C1 segment of cervical spinal cord (tissue), 14 donors: ENCODE data around the gene COL11A1.
"Not testable (repeated sequence)": the region's sequence is repeated elsewhere in the genome, so short reads cannot be mapped to it uniquely, and the experiment has no call there.

ENCODE experiments used
- DNase-seq, 14 donors: peaks; one replicate each; lab custom pipeline; 2025; lab: John Stamatoyannopoulos, UW

Gene COL11A1

DNA sequence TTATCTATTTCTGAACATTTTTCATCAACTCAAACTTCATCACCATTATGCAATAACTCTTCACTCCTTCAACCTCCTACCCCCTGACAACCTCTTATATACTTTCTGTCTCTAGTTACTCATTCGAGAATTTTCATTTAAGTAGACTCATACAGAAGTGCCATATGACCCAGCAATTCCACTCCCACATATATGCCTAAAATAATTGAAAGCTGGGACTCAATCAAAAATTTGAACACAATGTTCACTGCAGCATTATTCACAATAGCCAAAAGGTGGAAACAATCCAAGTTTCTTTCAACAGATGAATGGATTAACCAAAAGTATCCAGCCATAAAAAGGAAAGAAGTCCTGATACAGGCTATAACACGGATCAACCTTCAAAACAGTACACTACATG lies 24.1 kb downstream of the COL11A1 start:
- DNase-seq = no peak

DNA sequence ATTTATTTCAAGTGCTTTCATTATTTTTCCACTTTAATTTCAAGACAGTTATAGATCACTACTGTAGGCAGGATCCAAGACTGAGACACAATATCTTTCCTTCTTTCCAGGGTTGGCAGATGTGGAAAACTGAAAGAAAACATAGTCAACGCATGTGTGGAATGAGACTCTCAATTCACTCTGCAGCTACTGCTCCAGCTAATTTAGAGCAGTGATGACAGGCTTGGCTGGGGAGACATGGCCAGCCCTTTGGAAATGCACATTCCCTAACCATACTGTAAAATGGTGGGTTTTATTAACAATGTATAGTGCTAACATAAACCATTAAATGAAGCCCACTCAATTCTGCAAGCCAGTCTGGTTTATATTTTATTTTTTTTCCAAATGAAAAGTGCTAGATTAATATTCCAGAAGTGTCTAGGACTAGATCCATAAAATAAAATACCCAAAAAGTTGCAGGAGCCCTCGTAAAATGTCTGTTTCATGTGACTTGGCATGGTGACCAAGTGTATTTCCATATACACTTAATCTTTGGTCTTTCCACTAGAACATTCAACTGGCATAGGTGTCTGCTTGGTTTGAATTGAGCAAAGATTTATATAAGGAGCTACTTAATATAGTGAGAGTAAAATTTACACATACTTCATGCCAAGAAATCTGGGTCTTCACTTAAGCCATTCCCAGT lies 32.9 kb downstream of the COL11A1 start:
- DNase-seq = no peak

DNA sequence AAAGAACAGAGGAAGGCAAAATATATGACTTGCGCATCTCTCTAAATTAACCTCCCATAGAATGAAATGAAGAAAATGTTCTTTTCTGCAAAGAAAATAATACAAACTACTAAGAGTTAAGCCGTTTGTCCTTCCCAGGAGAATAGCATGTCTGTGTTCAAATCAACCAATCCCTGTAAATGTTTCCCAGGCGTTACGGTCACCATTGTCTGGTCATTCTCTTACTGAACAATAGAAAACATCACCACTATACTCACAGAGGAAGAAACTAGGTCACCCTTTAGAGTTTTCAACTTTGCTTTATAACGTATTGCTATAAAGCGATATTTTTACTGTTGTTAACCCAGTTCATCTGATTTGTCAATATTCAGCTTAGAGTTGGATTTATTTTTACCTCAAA lies 34.1 kb downstream of the COL11A1 start:
- peak in 1 of 14 donors; percentile 5 for DNase-seq

DNA sequence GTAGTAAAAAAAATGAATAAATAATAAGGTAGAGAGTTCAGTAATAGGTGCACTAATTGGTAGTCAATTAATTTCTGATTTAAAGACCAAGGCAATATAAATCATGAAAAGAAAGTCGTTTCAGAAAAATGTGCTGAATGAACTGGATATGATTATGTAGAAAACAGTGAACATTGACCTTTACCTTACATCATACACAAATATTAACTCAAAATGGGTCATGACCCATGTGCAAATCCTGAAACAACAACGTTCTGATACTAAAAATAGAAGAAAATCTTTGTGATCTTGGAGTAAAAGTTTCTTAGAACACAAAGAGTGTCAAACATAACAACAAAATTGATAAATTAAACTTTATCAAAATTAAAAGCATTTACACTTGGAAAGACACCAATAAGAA lies 39.1 kb downstream of the COL11A1 start:
- no peak for DNase-seq

DNA sequence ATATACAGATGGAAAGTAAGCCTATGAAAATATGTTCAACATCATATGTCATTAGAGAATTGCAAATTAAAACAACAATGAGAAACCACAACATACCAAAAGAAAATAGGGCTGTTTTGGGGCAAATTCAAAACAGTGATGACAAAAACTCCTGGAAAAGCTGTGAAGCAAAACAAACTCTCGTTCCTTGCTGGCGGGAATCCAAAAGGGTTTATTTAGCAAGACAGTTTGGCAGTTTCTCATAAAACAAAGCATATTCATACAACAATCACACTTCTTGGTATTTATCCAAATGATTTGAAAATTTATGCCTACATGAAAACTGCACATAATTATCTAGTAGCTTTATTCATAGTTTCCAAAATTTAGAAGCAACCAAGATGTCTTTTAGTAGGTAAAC lies 44.4 kb downstream of the COL11A1 start:
- no peak for DNase-seq

DNA sequence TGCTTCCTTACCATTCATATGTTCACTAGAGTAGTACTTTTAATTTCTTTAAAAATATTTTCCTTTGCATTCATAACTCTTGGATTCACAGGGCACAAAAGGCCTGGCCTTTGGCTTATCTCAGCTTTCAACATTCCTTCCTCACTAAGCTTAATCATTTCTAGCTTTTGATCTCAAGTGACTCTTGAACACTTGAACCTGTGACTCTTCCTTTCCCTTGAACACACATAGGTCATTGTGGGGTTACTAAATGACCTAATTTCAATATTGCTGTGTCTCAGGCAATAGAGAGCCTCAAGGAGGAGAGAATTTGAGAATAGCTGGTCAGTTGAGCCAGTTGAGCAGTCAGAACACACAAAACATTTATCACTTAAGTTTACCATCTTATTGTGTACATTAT lies 49.9 kb downstream of the COL11A1 start:
- no peak for DNase-seq

DNA sequence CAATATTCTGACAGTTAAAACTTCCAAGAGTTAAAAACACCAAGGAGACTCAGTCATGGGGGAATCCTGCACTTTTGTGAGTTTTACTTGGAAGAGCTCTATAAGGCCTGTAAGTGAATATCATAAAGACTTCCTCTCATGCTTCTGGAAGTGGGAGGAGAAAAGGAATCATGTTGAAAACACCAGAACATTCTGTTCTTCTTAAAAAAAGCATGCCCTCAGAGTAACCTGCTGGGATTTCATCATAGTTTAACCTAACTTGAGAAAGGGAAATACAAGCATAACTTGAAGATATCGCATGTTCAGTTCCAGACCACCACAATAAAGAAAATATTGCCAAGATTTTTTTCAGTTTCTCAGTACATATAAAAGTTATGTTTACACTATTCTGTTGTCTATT lies 51.9 kb downstream of the COL11A1 start:
- no peak for DNase-seq

DNA sequence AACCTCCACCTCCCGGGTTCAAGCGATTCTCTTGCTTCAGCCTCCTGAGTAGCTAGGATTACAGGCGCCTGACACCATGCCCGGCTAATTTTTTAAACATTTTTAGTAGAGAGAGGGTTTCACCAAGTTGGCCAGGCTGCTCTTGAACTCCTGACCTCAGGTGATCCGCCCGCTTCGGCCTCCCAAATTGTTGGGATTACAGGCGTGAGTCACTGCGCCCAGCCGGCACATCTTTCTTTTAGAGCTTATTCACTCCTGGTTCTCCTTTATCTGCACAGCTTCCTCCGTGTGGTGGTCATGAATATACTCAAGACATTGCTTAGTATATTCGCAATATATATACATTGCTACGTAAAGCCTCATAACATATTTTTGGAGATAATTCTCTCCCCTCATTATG lies 80.2 kb downstream of the COL11A1 start:
- not testable (repeated sequence) for DNase-seq

DNA sequence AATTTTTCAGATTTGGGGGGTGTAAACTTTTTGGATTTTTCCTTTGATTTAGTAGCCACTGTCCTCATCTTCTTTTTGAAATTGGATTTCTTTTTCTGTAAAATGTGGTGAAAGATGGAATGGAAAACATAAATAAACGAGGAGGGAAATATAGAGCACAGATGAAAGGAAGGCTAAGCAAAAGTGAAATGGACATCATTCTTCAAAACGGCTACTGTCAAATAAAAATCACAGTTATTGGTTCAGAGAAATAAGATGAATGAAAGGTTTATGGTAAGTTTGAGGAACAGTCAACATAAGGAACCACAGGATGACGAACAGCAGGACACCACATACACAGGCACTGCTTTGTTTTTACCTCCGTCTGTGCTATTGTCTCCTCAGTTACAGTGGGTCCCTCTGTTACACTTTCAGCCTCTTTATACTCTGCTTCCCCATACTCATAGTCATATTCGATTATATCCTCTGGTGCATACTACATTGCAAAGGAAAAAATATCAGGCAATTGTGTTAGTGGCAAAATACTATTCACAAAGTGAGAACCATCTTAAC lies 82.4 kb downstream of the COL11A1 start:
- DNase-seq = no peak

DNA sequence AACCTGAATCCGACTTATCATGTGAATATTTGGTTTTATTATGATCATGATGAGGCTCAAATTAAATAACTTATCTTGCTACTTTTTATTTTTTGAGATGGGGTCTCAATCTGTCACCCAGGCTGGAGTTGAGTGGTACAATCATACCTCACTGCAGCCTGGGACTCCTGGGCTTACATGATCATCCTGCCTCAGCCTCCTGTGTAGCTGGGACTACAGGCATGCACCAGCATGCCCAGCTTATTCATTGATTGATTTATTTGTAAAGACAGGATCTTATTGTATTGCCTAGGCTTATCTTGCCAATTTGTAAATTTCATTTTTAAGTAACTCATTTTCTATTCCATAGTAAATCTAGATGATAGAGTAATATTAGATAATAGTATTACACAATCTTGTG lies 84.3 kb downstream of the COL11A1 start:
- no peak for DNase-seq

DNA sequence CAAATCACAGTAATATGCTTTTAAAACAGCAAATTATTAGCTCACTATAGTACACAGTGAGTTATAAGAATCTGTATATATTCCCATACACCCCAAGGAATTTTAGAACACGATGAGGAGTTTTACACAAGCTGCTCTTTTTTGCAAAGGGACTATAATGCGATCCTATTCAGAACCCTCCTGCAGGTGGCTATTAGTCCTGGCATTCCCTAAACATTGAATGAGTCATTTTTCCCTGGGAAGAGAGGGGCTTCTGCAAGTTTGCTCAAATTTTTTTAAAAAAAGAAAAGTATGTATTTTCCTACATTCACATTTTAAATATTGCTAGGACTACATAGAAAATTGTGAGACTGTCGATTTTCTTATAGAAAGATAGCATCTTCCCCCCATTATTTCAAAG lies 106.3 kb downstream of the COL11A1 start:
- DNase-seq = no peak

DNA sequence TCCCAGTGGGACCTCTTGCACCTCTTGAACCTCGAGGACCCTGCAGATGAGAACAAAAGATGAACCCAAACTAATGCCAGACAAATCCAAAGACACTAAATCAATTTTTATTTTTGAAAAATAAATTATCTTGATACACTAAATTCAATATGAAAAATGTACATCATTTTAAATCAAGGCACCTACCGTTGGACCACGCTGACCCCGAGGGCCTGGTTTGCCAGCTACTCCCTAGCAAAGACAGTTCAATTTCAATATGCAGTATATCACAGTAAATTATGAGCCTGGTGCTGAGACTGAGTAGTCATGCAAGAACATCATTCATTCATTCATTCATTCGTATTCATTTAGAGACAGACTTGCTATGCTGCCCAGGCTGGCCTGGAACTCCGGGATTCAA lies 129.4 kb downstream of the COL11A1 start:
- no peak for DNase-seq

DNA sequence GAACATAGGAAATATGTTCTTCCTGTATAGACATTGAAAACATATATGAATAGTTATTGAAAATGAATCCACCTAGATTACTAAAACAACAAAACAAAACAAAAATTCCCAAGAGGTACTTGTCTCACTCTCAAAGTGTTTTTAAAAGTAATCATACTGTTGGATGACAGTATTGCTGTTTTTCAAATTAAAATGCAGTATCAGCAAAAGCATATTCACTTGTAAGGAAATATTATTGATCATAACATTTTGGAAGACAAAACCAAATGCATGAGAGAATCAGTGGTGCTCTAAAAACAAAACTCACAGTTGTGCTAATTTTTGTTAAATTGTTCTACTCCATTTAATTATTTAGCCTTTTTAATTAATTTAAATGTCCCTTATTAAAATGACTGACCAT lies 131.0 kb downstream of the COL11A1 start:
- no peak for DNase-seq

DNA sequence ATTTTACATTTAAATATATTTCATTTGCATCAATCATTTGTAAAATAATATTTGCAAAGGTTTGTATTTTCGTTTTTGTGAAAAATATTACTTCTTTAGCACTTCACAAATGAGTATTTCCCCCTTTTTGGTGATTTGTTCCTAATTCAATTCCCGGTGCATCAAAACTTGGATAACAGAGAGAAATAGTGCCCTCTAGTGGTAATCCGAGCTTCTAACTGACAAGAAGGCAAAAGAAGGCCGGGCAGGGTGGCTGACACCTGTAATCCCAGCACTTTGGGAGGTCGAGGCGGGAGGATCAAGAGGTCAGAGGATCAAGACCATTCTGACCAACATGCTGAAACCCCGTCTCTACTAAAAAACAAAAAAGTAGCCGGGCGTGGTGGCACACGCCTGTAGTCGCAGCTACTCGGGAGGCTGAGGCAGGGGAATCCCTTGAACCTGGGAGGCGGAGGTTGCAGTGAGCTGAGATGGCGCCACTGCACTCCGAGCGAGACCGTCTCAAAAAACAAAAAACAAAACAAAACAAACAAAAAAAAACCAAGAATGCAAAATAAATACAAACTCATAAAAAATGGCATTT lies 137.7 kb downstream of the COL11A1 start:
- DNase-seq = no peak

DNA sequence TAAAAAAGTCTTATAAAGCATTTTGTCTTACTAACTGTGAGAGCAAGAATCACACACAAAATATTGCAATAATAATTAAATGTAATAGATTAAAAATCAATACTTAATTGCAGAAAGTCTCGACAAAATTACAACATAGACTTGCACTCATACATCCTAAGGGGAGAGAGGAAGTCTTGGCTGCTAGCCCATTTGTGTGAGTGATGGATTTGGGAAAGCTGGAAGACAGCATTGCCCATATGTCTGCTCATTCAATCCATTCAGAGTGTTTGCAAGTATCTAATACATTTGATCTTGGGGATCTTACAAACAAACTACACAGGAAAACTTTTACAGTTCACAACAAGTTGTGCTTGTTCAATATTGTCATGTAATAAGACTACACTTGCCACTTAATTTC lies 140.5 kb downstream of the COL11A1 start:
- no peak for DNase-seq

DNA sequence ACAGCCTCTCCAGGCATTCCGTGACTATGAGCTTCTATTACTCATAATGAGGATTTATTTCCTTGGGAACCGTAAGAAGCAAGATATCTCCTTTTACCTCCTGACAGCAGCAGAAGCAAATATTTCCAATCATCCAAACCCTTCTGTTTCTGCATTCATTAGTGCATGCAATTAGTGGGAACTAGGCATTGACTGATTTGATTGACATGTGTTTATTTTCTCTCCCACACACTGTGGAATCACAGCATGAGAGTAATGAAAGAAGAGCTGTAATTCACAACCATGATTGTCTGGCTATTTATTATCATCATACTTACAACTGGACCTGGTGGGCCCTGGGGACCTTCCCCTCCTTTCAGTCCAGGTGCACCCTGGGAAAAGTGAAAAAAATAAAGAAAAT lies 146.8 kb downstream of the COL11A1 start:
- no peak for DNase-seq

DNA sequence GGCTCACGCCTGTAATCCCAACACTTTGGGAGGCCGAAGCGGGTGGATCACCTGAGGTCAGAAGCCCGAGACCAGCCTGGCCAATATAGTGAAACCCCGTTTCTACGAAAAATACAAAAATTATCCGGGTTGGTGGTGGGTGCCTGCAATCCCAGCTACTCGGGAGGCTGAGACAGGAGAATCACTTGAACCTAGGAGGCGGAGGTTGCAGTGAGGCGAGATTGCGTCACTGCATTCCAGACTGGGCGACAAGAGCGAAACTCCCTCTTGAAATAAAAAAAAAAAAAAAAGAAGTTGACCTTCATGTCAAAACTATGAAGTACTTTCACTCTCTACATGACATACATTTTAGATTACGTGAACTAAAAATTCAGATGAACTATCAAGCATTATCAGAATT lies 153.7 kb downstream of the COL11A1 start:
- DNase-seq = no peak

DNA sequence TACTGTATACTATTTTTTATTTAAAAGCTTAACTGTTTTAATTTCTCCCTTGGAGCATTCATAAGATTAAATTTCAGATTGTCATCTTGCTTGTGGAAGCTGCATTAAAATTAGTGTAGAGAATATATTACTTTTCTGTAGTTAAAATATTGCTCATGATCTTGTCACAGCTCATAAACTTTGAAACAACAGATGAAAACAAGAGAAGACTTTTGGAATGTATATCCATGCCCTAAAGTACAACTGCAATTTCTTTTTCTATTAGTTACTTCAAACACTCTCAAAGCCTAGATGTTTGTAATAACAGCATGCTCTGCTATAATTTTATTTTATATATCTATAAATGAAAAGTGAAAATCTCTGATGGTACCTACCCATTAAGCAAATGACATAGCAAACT lies 155.9 kb downstream of the COL11A1 start:
- DNase-seq = no peak

DNA sequence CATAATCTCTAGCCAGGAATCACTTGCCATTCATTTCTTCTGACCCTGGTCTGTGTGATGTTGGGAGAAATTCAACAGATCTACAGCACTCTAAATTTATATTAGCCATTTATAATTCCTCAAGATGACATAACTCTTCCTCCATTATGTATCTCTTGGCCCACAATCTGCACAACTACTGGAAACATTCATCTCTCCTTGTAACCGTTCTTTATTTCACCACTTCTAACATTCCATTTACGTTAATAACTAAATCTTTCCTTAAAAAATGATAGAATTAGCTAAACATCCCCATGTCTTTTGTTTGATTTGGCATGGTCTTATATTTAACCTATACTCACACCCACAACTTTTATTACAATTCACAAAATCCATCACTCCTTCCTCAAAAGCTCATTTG lies 166.0 kb downstream of the COL11A1 start:
- no peak for DNase-seq

DNA sequence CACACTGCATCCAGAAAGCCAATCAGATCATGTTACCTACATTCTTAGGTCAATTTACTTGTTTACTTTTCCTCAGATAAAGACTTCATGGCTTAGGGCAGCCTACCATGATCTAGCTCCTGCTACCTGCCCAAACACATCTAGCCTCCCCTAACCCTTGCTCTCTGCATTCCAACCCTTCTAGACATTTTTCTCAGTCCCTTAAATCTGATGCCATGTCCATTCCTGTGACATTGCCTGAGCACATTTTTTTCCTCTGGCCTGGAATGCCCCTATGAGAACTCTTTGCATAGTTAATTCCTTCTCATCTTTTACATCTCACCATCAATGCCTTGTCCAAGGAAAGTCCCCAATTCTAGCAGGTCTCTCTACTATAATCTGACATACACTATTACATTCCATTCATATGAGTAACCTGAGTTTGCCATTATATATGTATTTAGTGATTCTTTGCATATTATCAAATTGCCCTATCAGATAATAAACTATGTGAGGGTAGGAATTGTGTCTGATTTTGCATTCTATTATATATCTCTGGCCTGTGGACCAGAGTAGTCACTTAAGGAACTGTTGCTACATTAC lies 166.9 kb downstream of the COL11A1 start:
- DNase-seq = no peak

DNA sequence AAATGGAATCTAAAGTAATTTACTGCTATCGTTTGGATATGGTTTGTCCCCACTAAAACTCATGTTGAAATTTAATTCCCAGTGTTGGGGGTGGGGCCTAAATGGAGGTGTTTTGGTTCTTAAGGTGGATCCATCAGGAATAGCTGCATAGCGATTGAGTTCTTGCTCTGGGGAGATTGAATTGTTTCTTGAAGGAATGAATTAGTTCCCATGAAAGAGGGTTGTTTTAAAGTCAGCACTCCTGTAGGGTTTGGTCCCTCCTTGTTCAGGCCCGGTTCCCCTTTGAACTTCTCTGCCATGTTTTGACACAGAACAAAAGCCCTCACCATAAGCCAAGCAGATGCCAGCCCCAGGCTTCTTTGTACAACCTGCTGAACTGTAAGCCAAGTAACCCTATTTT lies 170.9 kb downstream of the COL11A1 start:
- no peak for DNase-seq

DNA sequence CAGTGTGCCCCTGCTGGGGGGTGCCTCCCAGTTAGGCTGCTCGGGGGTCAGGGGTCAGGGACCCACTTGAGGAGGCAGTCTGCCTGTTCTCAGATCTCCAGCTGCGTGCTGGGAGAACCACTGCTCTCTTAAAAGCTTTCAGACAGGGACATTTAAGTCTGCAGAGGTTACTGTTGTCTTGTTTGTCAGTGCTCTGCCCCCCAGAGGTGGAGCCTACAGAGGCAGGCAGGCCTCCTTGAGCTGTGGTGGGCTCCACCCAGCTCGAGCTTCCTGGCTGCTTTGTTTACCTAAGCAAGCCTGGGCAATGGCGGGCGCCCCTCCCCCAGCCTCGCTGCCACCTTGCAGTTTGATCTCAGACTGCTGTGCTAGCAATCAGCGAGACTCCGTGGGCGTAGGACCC lies 175.0 kb downstream of the COL11A1 start:
- DNase-seq = not testable (repeated sequence)

DNA sequence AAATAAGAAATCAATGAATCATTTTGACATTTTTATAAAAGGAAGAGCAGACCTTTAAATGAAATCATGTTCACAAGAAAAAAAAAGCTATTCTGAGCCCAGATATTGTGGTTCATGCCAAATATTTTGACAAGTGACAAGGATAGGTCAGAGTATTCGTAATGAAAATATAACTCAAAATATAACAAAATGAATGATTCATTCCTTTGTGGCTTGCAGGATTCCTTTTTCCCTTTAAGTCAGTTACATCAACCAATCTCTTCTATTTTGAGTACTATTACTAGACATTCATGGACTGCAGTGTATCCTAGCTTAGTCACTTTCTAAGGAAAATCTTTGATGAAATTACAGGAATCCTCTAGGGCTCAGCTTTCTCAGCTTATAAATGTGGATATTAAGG lies 188.7 kb downstream of the COL11A1 start:
- no peak for DNase-seq
